GM13976 (cell line): ENCODE data around the gene ZBTB8A.

ENCODE experiments used
- DNase-seq: peaks from one replicate; pipeline ENCODE4 v3.0.0; 2012; ENCODE audit warnings: low spot score
- in situ Hi-C: fragments of 300-500 bp; cut with MboI; formaldehyde crosslinking; loops from one replicate; pipeline ENCODE4 v1.12.0; 2022; ENCODE audit warnings: low sequenced_read_pairs, mixed read lengths, inconsistent platforms; ENCODE audit not compliant: unreplicated experiment
- TF ChIP-seq, protein P1 (sequence below): IDR thresholded peaks from 2 replicates; pipeline ENCODE4 v1.5.1; 2012; ENCODE audit warnings: borderline replicate concordance, mild to moderate bottlenecking; ENCODE audit not compliant: insufficient read depth; ENCODE audit errors: extremely low read depth, missing control alignments, control extremely low read depth

Gene ZBTB8A

GRCh38 chr1:32600034-32600433 lies 60.8 kb downstream of the ZBTB8A start:
- in situ Hi-C loops = no loop called here
- TF ChIP-seq, protein P1, sequence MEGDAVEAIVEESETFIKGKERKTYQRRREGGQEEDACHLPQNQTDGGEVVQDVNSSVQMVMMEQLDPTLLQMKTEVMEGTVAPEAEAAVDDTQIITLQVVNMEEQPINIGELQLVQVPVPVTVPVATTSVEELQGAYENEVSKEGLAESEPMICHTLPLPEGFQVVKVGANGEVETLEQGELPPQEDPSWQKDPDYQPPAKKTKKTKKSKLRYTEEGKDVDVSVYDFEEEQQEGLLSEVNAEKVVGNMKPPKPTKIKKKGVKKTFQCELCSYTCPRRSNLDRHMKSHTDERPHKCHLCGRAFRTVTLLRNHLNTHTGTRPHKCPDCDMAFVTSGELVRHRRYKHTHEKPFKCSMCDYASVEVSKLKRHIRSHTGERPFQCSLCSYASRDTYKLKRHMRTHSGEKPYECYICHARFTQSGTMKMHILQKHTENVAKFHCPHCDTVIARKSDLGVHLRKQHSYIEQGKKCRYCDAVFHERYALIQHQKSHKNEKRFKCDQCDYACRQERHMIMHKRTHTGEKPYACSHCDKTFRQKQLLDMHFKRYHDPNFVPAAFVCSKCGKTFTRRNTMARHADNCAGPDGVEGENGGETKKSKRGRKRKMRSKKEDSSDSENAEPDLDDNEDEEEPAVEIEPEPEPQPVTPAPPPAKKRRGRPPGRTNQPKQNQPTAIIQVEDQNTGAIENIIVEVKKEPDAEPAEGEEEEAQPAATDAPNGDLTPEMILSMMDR = no peak
- no peak for DNase-seq

DNA sequence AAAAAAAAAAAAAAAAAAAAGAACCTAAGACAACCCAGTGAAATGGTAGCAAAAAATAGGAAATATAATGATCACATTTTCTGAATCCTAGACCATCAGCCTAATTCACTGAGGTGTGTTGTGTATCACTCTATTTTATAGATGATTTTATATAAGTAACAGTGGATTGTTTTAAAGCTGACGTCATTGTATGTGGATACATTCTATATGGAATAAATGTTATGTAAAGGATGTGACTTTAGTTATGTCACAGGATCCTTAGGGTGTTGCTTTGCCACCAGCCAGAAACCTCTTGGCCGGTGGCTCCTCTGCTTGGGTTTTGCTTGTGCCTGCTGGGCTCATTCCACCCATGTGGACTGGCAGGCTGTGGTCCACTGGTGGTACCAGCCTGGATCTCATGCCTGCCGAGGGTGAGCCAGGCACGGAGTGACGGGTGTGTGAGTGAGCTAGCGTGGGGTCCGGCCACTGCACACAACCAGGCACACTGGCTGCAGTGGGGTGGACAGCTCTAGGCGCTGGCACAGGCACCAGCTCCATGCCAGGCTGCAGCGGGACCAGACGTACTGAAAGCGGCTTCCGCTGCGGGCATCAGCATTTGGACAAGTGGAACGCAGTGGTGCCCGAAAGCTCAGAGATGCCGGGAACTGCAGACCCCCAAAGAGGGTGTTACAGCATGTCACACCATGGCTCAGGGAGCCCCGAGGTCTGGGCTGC lies 66.6 kb downstream of the ZBTB8A start:
- no peak for DNase-seq
- in situ Hi-C loops = no loop called here
- TF ChIP-seq, protein P1 = no peak

- TF ChIP-seq, protein P1 = no peak
- in situ Hi-C loops = no loop called here
- DNase-seq = no peak
Observed at GRCh38 chr1:32606565-32607371, 67.5 kb downstream of the ZBTB8A start.

DNA sequence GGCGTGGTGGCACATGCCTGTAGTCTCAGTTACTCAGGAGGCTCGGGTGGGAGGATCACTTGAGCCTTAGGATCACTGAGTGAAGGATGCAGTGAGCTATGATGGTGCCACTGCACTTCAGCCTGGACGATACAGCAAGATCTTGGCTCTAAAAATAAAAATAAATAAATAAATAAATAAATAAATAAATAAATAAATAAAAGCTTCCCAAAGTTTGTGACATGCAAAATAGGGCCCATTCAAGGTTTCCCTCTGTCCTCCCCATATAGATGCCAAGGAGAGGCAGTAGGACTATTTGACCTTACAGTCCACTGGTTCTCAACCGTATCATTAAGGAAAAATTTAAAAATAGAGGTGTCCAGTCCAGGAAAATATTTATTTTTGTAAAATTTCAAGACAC lies 70.0 kb downstream of the ZBTB8A start:
- DNase-seq = no peak
- in situ Hi-C loops = no loop called here
- TF ChIP-seq, protein P1 = no peak

DNA sequence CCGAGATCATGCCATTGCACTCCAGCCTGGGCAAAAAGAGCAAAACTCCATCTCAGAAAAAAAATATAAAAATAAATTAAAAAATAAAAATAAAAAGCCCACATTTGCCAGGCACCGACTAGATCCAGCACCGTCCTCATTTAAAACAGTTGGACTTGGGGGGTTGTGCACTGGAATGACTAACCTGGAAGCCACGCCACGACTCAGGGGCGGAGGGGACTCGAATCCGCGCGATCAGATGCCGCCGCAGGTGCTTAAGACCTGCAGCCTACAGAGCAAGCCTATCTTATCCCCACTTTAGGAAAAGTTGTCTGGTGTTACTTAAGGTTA lies 72.6 kb downstream of the ZBTB8A start:
- DNase-seq = no peak
- TF ChIP-seq, protein P1 = no peak
- in situ Hi-C loops = no loop called here

DNA sequence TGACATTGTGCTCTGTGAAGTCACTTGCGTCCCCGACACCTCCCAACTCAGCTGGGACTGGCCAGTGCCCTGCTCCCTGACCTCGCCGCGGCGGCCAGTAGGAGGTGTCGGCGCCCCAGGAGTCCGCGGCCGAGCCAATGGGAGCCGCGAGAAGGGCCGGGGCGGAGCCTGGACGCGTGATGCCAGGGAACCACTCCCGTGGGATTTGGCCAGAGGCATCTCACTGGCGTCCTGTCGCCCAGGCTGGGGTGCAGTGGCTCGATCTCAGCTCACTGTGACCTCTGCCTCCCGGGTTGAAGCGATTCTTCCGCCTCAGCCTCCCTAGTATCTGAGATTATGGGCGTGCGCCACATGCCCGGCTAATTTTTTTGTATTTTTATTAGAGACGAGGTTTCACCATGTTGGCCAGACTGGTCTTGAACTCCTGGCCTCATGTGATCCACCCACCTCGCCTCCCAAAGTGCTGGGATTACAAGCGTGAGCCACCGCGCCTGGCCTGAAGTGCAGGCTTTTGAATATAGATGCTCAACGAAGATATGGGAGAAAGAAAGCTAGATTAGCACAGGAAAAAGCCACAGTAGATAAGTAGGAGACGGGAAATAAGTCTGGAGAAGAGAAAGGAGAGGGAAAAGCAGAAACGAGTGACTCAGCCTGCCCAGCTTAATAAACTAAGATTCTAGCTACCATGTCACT lies 73.1 kb downstream of the ZBTB8A start:
- TF ChIP-seq, protein P1 = peak; percentile 32
- peak; percentile 90 for DNase-seq
- in situ Hi-C loops = no loop called here
